T47D (cell line): ENCODE data around the gene PCDHB10.
"Not testable (repeated sequence)": the region's sequence is repeated elsewhere in the genome, so short reads cannot be mapped to it uniquely, and the experiment has no call there.

Experiments used
- DNase-seq, 2 experiments: peaks; one replicate each; pipeline versions ENCODE4 v3.0.0 to v3.0.0-alpha.2; 2011 to 2012; ENCODE audit warnings: low read depth in 1 of 2, low spot score in 1 of 2
- JUND ChIP-seq: IDR thresholded peaks from 2 replicates; pipeline ENCODE4 v1.6.1; 2012; ENCODE audit warnings: low read depth
- in situ Hi-C: cut with HindIII; loops from 2 replicates; pipeline ENCODE4 v1.10.0; 2016; ENCODE audit warnings: low sequenced_read_pairs, low pct_unique_long_range_greater_than_20kb

Gene PCDHB10

DNA sequence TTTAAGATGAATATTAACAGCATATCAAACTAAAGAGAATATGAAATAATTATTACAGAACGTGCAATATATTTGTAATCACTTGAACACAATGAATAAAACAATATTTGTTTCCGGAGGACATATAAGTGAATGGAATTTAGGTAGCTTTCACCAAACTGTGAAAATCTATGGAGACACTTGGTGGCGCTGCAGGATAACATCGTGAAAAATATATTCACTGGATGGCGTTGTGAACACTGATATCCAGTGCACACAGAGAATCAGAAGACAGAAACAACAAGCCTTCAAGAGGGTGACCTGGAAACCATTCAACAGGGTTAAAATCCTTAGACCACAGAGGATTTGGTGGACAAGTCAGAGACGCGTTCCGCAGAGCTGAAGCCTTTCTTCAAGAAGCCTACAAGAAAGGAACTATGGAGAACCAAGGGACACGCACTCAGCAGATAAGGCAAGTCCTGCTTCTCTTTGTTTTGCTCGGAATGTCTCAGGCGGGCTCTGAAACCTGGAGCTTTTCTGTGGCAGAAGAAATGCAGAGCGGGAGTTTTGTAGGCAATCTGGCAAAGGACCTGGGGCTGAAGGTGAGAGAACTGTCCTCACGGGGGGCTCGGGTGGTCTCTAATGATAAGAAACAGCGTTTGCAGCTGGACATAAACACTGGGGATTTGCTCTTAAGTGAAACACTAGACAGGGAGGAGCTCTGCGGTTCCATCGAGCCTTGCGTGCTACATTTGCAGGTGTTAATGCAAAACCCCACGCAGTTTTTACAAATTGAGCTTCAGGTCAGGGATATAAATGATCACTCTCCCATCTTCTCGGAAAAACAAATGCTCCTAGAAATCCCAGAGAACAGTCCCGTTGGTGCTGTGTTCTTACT lies 7.4 kb downstream of the PCDHB10 start, which contains the start of gene PCDHB11:
Gene PCDHB11 (plus strand): TSS at position 269 of the 877 bp plus-strand sequence. CDS start 148 bp downstream, at position 417.
- in situ Hi-C loops, result no loop called here

DNA sequence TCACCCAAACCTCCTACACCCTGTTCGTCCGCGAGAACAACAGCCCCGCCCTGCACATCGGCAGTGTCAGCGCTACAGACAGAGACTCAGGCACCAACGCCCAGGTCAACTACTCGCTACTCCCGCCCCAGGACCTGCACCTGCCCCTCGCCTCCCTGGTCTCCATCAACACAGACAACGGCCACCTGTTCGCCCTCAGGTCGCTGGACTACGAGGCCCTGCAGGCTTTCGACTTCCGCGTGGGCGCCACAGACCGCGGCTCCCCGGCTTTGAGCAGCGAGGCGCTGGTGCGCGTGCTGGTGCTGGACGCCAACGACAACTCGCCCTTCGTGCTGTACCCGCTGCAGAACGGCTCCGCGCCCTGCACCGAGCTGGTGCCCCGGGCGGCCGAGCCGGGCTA lies 9.0 kb downstream of the PCDHB10 start:
- in situ Hi-C loops, DNase-seq: not testable (repeated sequence)

More for the DNA sequence above, 7.4 kb downstream of the PCDHB10 start, which contains the start of gene PCDHB11:
- DNase-seq, result peak; percentile 78 to 82
- TF ChIP-seq JUND, result no peak

DNA sequence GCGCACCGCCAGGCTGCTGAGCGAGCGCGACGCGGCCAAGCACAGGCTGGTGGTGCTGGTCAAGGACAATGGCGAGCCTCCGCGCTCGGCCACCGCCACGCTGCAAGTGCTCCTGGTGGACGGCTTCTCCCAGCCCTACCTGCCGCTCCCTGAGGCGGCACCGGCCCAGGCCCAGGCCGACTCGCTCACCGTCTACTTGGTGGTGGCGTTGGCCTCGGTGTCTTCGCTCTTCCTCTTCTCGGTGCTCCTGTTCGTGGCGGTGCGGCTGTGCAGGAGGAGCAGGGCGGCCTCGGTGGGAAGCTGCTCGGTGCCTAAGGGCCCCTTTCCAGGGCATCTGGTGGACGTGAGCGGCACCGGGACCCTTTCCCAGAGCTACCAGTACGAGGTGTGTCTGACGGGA lies 9.5 kb downstream of the PCDHB10 start:
- in situ Hi-C loops, DNase-seq: not testable (repeated sequence)

- in situ Hi-C loops, result no loop called here
- DNase-seq, result peak in 1 of 2 experiments; percentile 77
- TF ChIP-seq JUND, result no peak
Measured at GRCh38 chr5:141208478-141208877, 16.3 kb downstream of the PCDHB10 start, which contains the start of gene PCDHB12. Gene PCDHB12, plus strand, starts transcription at chr5:141208719. Its CDS starts 189 bp downstream, at chr5:141208908.

DNA sequence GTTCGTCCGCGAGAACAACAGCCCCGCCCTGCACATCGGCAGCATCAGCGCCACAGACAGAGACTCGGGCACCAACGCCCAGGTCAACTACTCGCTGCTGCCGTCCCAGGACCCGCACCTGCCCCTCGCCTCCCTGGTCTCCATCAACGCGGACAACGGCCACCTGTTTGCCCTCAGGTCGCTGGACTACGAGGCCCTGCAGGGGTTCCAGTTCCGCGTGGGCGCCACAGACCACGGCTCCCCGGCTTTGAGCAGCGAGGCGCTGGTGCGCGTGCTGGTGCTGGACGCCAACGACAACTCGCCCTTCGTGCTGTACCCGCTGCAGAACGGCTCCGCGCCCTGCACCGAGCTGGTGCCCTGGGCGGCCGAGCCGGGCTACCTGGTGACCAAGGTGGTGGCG lies 18.1 kb downstream of the PCDHB10 start:
- in situ Hi-C loops, DNase-seq: not testable (repeated sequence)

GRCh38 chr5:141210849-141211248 lies 18.7 kb downstream of the PCDHB10 start:
- in situ Hi-C loops, DNase-seq: not testable (repeated sequence)

- in situ Hi-C loops, result not testable (repeated sequence)
- peak; percentile 58 to 93 for DNase-seq
Measured at GRCh38 chr5:141213656-141214339, 21.6 kb downstream of the PCDHB10 start, which contains the start of gene PCDHB13. Gene PCDHB13, plus strand, starts transcription at chr5:141213919. Its CDS starts 205 bp downstream, at chr5:141214124.

GRCh38 chr5:141214583-141214982 lies 22.4 kb downstream of the PCDHB10 start:
- in situ Hi-C loops, DNase-seq: not testable (repeated sequence)

DNA sequence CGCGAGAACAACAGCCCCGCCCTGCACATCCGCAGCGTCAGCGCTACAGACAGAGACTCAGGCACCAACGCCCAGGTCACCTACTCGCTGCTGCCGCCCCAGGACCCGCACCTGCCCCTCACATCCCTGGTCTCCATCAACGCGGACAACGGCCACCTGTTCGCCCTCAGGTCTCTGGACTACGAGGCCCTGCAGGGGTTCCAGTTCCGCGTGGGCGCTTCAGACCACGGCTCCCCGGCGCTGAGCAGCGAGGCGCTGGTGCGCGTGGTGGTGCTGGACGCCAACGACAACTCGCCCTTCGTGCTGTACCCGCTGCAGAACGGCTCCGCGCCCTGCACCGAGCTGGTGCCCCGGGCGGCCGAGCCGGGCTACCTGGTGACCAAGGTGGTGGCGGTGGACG lies 23.4 kb downstream of the PCDHB10 start:
- in situ Hi-C loops, DNase-seq: not testable (repeated sequence)

DNA sequence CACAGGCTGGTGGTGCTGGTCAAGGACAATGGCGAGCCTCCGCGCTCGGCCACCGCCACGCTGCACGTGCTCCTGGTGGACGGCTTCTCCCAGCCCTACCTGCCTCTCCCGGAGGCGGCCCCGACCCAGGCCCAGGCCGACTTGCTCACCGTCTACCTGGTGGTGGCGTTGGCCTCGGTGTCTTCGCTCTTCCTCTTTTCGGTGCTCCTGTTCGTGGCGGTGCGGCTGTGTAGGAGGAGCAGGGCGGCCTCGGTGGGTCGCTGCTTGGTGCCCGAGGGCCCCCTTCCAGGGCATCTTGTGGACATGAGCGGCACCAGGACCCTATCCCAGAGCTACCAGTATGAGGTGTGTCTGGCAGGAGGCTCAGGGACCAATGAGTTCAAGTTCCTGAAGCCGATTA lies 23.9 kb downstream of the PCDHB10 start:
- in situ Hi-C loops, DNase-seq: not testable (repeated sequence)

DNA sequence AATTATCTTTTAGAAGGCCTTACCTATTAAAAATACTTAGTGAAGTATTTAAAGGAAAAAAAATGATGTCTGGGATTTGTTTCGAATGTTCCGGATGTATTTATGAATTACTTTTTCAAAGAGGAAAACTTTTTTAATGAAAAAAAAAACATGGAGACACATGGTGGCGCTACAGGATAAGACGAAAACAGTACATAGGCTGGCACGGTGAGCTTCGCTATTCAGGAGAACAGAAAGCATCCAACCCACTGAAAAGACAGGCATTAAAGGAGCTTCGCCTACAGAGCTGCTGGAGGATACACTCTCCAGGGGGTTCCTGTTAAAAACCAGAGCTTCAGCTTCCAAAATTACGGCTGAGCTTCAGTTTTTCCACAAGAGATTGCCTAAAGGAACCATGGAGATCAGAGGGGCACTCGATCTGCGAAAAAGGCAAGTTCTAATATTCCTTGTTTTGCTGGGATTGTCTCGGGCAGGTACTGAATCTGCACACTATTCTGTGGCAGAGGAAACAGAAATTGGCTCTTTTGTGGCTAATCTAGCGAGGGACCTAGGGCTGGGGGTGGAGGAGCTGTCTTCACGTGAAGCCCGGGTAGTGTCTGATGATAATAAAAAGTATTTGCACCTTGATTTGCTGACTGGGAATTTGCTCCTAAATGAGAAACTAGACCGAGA lies 31.1 kb downstream of the PCDHB10 start, which contains the start of gene PCDHB14:
Gene PCDHB14 (plus strand): TSS at position 232 of the 672 bp plus-strand sequence. CDS start 163 bp downstream, at position 395.
- TF ChIP-seq JUND, result no peak
- in situ Hi-C loops, result no loop called here
- peak in 1 of 2 experiments; percentile 24 for DNase-seq

DNA sequence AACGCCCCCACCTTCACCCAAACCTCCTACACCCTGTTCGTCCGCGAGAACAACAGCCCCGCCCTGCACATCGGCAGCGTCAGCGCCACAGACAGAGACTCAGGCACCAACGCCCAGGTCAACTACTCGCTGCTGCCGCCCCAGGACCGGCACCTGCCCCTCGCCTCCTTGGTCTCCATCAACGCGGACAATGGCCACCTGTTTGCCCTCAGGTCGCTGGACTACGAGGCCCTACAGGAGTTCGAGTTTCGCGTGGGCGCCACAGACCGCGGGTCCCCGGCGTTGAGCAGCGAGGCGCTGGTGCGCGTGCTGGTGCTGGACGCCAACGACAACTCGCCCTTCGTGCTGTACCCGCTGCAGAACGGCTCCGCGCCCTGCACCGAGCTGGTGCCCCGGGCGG lies 32.7 kb downstream of the PCDHB10 start:
- DNase-seq, in situ Hi-C loops: not testable (repeated sequence)

DNA sequence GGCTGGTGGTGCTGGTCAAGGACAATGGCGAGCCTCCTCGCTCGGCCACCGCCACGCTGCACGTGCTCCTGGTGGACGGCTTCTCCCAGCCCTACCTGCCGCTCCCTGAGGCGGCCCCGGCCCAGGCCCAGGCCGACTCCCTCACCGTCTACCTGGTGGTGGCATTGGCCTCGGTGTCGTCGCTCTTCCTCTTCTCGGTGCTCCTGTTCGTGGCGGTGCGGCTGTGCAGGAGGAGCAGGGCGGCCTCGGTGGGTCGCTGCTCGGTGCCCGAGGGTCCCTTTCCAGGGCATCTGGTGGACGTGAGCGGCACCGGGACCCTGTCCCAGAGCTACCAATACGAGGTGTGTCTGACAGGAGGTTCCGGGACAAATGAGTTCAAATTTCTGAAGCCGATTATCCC lies 33.3 kb downstream of the PCDHB10 start:
- in situ Hi-C loops, DNase-seq: not testable (repeated sequence)
